ENCODE measurements around the gene PWP1.

DNA sequence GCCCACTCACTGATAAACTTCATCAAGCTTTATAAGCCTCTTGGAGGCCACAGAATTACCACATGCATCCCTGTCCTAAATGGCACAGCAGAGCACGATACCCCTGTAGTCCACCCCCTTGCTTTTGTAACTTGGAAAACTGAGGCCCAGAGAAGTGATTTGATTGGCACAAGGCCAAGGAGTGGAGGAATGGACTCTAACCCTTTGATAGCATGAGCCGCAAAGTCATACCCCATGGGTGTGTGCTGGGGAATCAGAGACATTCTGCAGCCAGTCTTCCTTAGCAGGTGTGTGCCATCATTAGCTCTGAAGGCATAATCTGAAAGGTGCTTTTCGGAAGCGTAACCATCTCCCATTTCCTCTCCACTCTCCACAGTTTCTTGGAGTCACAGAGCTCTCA lies 28.5 kb upstream of the PWP1 start:
- no peak for TF ChIP-seq EZH2phosphoT487 (IDR thresholded peaks at IDR 0.05)
- no peak for TF ChIP-seq CTCF (IDR thresholded peaks at IDR 0.05)
